ENCODE results near the gene CAPN12. TPM values are rescaled to one million over a fixed set of nuclear protein-coding genes. Genes with fewer than 3 reads are reported as not detected.
A peak's percentile ranks its signal among the peaks of the same experiment; 100 is the strongest.

CAPN12 gene
- polyA plus RNA-seq, 3 donors, result 4.2 to 5.8 (median 4.7) TPM

DNA sequence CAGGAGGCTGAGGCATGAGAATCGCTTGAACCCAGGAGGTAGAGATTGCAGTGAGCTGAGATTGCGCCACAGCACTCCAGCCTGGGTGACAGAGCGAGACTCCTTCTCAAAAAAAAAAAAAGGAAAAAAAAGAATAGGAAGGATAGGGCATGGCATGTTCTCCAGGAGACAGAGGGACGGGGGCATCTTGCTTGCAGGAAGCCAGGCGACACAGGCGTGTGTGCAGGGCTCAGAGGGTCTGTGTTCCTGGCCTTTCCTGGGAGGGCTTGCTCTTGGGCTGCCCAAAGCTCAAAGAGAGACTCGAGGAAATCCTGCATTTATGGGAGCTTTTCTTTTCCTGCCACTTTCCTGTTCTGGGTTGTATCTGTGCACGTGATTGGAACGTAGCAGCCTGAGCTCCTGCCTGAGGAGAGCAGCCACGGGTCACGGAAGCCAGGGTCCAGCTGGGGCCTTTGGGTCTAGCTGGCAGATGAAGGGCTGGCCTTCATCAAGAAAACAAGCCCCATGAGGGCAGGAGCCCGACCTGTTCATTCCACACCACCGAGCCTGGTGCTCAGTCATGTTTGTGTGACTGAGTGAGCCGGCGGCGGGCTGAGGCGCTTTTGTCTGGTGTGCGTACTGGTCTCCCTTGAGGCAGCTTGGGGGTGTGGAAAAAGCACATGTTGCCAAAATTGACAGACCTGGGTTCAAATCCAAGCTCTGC, 44.5 kb downstream of the CAPN12 start:
- DNase-seq (ENCODE audit: low read depth in 3 of 3, low spot score in 2 of 3), result no peak

DNA sequence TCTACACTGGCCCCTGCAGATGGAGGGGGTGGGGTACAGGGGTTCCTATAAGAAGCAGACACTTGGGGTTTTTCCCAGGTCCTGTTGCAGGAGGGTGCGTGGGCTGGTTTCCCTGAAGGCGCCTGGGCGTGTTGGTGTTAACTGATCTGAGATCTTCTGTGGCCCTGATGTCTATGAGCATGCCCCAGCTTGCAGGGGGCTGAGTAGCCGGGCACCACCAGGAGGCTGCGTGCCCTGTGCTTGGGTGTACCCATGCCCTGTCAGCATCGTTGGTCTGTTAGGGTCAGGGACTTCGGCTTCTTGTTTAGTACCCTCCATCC, 45.3 kb downstream of the CAPN12 start:
- DNase-seq (ENCODE audit: low read depth in 3 of 3, low spot score in 2 of 3), result no peak

DNA sequence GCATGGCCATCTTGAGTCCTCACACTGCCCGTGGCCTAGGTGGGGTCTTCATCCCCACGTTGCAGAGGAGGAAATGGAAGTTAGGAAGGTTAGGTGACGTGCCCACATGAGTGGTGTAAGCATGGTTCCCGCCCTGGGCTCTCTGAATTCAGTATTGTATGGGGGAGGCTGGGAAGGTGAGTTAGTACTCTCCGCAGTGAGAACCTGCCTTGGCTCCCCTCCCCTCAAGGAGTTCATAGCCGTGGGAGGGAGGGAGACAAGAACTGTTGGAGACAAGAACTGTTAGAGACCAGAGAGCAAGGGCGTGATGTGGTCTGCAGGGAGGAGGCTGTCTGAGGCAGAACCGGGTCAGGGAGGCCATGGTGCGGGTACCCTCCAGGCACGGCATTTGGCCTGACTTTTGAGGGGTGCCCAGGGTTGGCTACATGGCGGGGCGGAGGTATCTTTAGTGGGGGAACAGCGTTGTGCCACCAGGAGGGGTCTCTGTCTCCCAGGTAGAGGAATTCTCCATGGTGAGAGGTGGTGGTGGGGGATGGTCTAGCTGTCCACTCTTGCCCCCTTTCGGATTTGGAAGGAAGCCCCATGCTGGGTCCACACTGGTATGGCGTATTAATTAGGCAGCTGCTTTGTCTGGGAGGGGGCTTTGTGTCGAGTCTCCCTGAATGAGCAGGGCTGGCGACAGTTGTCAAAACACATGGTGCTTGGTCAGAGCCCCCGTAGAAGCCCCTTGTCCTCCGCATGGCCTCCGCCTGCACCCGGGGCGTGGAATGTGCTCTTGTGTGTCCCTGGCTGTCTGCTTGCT, 45.8 kb downstream of the CAPN12 start:
- DNase-seq (ENCODE audit: low read depth in 3 of 3, low spot score in 2 of 3), result no peak

DNA sequence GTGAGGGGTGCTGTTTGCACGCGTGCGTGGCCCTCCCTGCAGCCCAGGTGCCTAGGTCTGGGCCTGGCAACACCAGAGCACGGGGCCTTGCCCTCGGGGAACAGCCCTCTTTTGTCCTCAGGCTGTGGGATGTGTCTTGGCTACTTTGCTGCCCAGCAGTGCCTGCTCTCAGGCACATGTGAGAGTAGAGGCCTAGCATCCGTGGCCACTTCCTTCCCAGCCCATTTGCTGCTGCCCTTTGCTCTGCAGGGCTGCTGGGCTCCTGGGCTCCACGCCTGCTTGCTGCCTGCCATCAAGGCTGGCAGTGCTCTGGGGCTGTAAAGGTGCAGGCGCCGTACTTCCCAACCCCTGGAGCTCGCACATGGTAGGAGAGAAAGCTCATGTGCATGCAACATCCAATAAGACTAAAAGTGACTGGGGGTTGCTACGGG, 46.6 kb downstream of the CAPN12 start:
- DNase-seq (ENCODE audit: low read depth in 3 of 3, low spot score in 2 of 3), result no peak

DNA sequence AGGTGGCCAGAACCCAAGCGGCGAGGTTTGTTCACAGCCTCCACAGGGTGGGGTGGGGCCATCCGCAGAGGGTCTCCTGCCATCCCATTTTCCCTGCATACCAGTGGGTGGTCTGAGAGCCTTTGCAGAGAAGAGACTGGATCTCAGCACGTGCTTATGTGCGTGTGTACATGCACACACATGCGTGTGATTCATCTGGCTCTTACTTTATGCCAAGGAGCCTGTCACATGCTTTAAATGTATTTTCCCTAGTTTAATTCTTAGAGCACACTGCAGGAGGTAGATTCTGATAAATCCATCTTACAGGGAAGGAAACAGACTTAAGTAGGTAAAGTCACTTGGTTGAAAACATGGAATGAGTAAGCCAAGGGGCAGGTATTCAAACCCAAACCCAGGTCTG, 47.1 kb downstream of the CAPN12 start:
- DNase-seq (ENCODE audit: low read depth in 3 of 3, low spot score in 2 of 3), result no peak

DNA sequence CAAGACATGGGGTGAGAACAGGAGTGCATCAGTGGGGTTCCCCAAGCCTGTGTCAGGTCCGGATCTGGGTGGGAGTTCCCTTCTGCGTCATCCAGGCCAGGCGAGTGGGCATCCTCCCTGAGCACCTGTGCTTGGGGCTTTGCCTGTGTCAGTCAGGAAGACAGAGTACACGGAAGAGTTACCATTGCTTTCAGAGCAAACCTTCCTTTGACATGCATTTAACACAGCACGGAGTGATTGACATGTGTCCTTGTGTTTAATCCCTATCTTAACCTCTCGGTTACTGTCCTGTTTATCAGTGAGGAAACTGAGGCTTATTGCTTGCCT, 47.6 kb downstream of the CAPN12 start:
- no peak for DNase-seq (ENCODE audit: low read depth in 3 of 3, low spot score in 2 of 3)

DNA sequence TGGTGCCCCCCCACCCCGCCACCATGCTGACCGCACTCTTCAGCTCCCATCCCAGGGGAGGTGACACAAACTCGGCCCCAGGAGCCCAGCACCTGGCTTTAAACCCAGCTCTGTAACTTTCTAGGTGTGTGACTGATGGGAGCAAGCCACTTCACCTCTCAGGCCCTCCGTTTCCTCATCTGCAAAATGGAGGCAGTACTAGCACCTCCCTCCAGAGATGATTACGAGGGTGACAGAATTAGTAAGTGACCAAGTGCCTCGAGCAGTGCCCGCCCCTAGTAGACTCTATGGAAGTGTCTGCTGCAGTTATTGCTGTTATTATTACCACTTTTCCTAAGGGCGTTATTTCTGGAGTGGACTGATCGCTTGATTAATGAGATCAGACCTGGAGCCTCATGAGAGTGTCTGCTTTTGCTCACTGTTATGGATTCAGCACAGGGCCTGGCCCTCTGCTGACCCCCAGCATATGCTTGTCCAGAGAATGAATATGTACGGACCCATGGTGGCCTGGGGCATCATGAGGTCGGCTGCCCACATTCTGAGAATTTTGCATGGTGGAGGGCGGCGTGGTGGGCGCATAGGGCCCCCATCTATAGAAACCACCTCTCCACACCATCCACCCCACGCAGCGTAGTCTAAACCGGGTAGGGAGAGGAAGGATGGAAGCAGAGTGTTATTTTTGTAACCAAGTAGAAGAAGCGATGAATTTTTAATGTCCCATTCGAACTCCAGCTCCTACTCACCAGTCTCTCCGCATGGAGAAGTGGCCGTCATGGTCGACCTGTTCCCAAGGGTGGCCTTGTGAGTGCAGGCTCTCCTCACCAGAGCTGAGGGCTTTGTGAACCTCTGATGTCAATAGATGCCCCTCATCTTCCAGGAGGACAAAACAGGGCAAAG, 48.2 kb downstream of the CAPN12 start:
- DNase-seq (ENCODE audit: low read depth in 3 of 3, low spot score in 2 of 3), result no peak

DNA sequence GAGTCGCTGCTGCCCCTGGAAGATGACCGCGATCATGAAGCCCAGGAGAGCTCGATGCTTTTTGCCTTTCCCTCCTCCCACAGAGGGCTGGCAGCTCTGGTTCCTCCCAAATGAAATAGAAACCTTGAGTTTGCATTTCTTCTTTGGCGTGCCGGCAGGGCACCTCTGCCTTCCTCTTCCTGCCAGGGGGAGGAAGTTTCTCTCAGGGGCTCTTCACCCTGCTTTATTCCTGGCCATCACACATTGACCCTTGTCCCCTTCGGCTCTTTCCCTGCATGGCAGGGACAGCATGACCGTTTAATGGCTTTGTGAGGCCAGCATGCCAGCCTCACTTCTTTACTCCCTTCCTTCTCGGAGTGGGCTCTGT, 49.0 kb downstream of the CAPN12 start:
- no peak for DNase-seq (ENCODE audit: low read depth in 3 of 3, low spot score in 2 of 3)

DNA sequence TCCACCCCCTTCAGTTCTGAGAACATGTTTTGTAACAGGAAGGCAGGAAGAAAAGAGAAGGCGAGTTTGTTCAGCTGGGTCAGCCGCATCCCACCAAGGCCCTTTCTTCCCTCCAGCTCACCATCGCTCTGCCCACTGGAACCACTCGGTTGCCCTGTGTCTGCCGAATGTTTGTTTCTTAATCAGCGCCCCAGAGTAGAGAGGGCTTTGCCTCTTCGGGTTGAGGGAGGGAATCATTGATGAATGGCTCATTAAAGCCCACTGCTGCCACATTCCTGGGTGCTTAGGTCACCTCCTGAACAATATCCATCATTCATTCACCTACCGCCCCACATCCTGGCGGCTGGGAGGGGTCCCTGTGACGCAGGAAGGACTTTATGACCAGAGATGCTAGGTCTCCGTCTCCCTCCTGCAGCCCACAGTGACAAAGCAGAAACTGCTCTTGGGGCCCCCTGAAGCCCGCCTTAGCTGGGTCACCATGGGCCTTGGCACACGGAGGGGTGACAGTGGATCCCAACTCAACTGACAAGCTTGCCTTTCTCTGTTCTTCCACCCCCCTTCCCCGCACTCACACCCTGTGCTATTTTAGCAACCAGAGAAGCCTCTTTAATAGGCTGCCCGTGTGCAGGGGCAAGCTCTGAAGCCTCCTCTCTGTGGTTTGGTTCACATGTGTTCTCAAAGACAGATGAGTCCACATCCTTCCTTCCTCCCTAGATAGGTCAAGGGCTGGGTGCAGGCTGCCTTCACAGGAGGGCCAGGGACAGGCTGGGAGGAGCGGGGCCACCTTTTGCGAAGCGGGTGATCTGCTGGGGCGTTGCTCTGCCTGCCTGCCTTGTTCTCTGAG, 50.7 kb downstream of the CAPN12 start:
- peak in 1 of 3 donors; percentile 78 for DNase-seq (ENCODE audit: low read depth in 3 of 3, low spot score in 2 of 3)

DNA sequence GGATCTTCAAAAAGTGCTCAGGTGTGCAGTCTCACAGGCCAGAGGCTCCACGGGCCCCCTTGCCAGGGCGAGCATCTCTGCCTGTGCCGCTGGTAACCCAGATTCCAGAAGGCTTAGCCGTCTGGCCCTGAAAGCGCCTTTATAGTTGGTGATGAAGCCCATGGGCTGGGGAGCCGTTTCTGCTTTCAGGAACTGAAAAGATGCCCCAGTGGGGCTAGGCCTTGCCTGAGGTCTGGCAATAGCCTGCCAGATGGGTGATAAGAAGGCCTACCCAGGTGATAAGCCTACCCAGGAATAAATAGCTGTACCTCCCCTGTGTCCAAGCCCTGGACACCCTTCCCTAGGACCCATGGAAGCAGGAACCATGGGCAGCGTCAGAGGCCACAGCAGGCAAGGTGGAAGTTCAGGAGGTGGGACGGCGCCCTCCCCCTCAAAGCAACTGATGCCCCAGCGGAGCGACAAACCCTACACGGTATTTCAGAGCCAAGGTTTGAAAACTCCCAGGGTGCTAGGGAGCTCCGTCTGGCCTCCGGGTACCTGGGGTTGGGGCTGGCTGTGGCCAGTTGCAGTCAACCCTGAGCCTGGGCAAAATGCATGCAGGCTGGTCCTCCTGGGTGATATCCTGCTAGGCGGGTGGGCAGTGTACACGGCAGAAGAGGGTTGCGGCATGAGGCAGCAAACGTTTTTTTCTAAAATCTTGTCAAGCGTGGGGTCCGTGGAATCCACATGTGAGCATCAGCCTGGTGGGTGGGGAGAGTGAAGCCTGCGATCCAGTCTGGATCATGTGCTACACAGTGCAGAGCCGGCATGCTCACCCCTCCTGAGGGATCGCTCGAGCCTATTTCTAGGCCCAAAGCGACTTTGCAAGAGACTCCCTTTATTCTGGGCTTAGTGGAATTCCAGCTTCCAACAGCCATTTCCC, 51.6 kb downstream of the CAPN12 start:
- DNase-seq (ENCODE audit: low read depth in 3 of 3, low spot score in 2 of 3), result no peak

DNA sequence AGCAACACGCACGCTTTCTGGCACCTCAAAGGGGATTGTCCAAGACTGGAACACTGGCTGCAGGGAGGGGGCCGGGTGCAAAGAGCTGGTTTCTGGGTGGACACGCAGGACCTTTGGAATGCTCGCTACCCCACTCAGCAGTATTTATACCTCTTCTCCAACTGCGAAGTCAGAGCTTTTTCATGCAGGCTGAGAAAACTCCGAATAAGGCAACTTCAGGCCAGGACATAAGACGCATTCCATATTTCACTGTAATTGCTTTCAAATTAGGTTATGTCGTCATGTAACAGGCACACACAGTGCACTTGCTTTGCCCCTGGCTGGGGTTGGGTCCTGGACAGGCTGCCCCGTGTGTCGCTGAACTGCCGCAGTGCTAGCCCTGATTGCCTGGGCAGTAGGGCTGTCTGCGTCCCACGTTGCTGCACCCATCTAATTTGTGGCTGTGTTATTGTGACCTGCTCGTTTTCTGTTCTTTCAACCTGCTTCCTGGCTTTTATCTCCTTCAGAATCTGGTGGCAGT, 52.3 kb downstream of the CAPN12 start:
- no peak for DNase-seq (ENCODE audit: low read depth in 3 of 3, low spot score in 2 of 3)

DNA sequence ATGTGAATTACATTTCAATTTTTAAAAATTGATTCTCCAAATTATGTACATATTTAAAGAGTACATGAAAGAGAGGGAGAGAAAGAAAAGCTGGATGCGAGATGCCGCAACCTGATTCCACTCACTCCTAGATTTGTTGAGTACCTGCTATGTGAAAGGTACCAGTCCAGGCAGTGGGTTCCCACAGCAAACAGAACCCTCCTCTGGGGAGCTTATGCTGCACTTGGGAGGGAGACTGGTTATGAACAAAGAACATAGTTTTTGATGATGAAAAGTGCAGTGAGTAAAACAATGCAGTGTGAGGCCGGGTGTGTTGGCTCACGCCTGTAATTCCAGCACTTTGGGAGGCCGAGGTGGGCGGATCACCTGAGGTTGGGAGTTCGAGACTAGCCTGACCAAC, 53.4 kb downstream of the CAPN12 start:
- DNase-seq (ENCODE audit: low read depth in 3 of 3, low spot score in 2 of 3), result no peak

DNA sequence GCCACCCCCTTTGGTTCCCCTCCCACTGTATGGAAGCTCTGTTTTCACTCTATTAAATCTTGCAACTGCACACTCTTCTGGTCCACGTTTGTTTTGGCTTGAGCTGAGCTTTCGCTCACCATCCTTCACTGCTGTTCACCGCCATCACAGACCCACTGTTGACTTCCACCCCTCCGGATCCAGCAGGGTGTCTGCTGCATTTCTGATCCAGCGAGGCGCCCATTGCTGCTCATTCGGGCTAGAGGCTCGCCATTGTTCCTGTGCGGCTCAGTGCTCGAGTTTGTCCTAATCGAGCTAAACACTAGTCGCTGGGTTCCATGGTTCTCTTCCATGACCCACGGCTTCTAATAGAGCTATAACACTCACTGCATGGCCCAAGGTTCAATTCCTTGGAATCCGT, 54.1 kb downstream of the CAPN12 start:
- DNase-seq (ENCODE audit: low read depth in 3 of 3, low spot score in 2 of 3), result no peak

DNA sequence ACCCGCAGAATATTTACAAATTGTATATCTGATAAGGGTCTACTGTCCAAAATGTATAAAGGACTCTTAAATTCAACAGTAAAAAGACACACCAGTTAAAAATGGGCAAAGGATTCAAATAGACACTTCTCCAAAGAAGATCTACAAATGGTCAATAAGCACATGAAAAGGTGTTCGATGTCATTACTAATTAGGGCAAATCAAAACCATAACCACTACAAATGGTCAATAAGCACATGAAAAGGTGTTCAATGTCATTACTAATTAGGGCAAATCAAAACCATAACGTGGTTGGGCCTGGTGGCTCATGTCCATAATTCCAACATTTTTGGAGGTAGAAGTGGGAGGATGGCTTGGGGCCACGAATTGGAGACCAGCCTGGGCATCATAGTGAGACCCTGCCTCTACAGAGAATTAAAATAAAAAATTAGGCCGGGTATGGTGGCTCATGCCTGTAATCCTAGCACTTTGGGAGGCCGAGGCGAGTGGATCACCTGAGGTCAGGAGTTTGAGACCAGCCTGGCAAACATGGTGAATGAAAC, 56.4 kb downstream of the CAPN12 start:
- no peak for DNase-seq (ENCODE audit: low read depth in 3 of 3, low spot score in 2 of 3)

DNA sequence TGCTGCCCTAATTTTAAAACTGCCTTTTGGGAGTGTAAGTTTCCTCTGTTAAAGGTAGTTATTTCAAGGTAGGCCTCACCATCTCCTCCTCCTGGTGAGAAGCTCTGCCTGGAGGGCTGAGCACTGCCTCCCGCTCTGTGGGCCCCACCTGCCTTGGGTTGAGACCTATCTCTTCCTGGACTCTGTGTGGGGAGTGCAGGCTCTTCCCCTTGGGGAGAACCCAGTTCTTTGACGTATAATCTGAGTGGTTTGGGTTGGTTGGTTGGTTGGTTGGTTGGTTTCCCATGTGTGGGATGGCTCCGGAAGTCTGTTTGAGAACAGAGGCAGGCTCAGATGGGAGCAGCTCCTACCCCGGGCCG, 57.8 kb downstream of the CAPN12 start:
- no peak for DNase-seq (ENCODE audit: low read depth in 3 of 3, low spot score in 2 of 3)

DNA sequence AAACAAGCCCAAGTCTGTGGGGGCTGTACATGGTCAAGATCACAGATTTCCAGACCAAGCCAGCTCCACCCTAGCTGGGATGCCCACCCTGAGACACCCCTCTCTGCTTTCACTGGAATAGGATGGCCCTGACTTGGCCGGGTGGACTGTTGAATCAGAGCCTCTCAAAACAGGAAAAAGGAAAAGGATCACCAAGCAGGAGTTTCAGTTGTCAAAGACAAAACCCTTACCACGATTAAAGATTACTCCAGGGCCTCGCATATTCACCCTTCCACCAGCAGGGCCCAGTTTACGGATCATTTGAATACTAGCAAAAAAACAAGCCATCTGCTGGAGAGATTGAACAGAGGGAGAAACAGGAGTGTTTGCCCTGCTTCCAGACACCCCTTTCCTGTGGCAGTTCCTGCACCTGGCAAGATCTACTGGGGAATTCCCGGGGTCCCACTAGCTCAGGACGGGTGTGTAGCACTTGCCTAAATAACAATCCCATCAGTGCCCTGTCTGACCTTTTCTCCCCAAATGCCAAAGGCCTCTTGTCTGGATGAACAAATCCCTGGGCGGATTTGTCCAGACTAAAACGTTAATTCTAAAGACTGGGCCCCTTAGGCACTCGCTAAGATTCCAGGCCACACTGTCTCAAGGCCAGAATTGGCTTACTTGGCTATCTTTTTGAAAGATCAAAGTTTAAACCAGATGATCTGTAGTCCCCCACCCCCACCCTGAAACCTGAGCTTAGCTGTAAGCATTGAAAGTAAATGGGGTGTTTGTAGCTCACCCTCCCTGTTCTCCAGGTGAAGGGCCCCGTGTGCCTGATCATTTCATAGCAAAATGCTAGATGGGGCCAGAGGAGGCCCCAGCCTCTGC, 58.4 kb downstream of the CAPN12 start:
- no peak for DNase-seq (ENCODE audit: low read depth in 3 of 3, low spot score in 2 of 3)

DNA sequence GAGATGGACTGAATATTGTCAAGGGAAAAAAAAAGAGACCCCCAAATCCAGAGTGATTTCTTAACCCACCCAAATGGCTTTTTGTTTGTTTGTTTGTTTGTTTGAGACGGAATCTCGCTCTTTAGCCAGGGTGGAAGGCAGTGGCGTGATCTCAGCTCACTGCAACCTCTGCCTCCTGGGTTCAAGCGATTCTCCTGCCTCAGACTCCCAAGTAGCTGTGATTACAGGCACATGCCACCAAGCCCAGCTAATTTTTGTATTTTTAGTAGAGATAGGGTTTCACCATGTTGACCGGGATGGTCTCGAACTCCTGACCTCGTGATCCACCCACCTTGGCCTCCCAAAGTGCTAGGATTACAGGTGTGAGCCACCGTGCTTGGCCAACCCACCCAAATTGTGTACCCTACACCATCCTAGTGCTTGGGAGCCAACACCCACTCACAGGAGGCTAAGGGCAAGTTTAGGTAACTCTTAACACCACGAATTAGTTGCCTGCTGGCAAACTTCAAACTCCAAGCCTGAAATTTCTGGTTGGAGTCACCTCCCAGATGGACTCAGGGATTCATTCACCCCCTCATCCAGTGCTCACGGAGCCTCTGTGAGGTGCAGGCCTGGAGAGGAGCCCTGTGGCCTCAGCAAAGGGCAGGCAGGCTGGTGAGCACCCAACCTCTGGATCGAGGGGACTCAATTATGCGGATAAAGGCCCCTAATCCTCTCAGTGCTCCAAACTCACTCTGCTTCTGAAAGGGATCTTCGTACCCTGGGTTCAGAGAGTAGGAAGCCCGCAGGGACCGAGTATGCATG, 59.2 kb downstream of the CAPN12 start:
- DNase-seq (ENCODE audit: low read depth in 3 of 3, low spot score in 2 of 3), result no peak
